Activated T-cell treated with anti-CD3 and anti-CD28 coated beads, Interleukin-2, amount 50 U/mL, for 24 hours (primary cell): ENCODE data around the gene ZBTB24.

Experiments
- DNase-seq: peaks from one replicate; pipeline ENCODE4 v3.0.0-alpha.2; 2020
- H3K27ac Mint-ChIP-seq: 2 replicates; pipeline ENCODE4 v1.8.0; 2020; ENCODE audit warnings: mild to moderate bottlenecking, mixed read lengths
- H3K27me3 Mint-ChIP-seq: 2 replicates; pipeline ENCODE4 v1.8.0; 2020; ENCODE audit warnings: mixed read lengths
- H3K36me3 Mint-ChIP-seq: 2 replicates; pipeline ENCODE4 v1.8.0; 2020; ENCODE audit warnings: low read depth, mixed read lengths
- H3K4me1 Mint-ChIP-seq: 2 replicates; pipeline ENCODE4 v1.8.0; 2020; ENCODE audit warnings: low read depth, mixed read lengths
- H3K4me3 Mint-ChIP-seq: 2 replicates; pipeline ENCODE4 v1.8.0; 2020; ENCODE audit warnings: mild to moderate bottlenecking, moderate library complexity, mixed read lengths
- H3K9me3 Mint-ChIP-seq: 2 replicates; pipeline ENCODE4 v1.8.0; 2020; ENCODE audit warnings: mixed read lengths

Gene ZBTB24

DNA sequence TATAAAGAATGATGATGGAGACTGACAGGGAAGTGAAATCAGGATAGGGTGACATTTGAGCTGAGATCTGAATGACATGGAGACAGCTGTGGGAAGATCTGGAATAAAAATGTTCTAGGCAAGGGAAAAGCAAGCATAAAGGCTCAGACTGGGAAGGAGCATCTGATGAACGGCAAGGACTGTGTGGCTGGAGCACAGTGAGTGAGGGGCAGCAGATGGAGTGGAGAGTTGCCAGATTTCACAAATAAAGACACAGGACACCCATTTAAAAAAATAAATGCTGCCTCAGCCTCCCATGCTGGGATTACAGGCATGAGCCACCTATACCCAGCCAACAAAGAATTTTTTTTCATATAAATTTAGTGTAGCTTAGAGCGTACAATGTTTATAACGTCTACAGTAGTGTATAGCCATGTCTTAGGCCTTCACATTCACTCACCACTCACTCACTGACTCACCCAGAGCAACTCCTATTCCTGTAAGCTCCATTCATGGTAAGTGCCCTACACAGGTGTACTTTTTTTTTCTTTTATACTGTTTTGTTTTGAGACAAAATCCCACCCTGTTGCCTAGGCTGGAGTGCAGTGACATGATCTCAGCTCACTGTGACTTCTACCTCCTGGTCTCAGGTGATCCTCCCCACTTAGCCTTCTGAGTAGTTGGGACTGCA lies 2.4 kb upstream of the ZBTB24 start:
- Mint-ChIP-seq H3K27me3 (no peaks in the 10 kb centered on the region), H3K36me3 (peaks cover 22% of the 10 kb centered on the region), H3K9me3 (no peaks in the 10 kb centered on the region), H3K4me3 (no peak overlapping the region), H3K27ac (peak overlapping the region; percentile 35), H3K4me1 (peaks cover 40% of the 10 kb centered on the region)
- no peak for DNase-seq

DNA sequence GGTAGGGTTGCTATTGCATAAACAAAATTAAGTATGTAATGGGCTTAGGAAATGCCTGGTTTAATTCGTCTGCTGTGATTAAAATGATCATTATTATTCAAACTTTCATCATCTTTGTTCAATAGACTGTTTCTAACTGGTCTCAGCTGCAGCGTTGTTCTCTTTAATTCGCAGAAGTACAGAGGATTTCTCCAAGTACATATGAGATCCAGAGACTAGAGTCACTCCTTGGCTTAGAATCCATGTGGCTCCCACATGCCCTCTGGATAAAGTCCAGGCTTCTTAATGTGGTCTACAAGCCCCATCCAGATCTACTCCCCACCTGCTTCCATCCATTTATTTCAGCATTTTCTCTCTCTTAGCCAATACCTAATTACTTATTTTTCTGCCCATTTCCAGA lies 1.1 kb upstream of the ZBTB24 start:
- peaks cover 44% of the 10 kb centered on the region for H3K4me1 Mint-ChIP-seq
- DNase-seq: no peak
- H3K4me3 Mint-ChIP-seq: peak overlapping the region; percentile 74
- no peaks in the 10 kb centered on the region for H3K27me3 Mint-ChIP-seq
- peaks cover 32% of the 10 kb centered on the region for H3K36me3 Mint-ChIP-seq
- no peaks in the 10 kb centered on the region for H3K9me3 Mint-ChIP-seq
- no peak overlapping the region for H3K27ac Mint-ChIP-seq

DNA sequence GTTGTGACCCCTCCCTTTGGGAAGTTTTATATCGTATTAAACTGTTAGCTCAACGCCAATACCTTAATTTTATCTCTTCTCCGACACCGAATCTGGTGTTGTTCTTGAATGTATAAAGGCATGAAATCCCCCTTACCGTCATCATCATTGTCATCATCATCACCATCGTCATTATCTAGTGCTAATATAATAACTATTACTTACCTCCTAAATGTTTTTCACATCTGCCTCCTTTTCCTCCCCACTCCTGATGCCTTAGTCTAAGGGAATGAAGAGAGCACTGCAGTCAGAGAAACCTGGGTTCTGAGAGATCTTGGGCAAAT lies 677 bp upstream of the ZBTB24 start:
- peak overlapping the region; percentile 74 for H3K4me3 Mint-ChIP-seq
- no peaks in the 10 kb centered on the region for H3K9me3 Mint-ChIP-seq
- peaks cover 37% of the 10 kb centered on the region for H3K36me3 Mint-ChIP-seq
- H3K4me1 Mint-ChIP-seq: peaks cover 48% of the 10 kb centered on the region
- peak overlapping the region; percentile 42 for H3K27ac Mint-ChIP-seq
- no peaks in the 10 kb centered on the region for H3K27me3 Mint-ChIP-seq
- DNase-seq: no peak

DNA sequence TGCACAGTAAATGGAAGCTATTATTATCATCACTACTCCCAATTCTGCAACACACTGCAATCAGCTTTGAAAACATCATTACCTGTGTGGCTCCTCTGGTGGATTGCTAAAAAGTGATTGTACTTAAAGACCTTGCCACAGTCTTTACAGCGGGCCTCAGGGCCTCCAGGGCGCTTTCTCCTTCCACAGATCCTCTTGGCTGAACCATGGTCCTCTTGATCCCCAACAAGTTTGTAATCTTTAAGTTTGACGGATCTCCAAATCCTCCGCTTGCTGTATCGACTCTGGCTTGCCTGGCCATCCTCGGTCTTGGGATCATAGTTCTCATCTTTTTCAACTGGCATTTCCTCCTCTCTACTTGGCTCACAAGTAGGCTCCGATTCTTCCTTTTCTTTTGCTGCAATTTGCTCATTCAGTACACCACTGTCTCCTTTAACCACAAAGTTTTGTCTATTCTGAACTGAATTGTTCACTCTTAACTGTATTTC lies 2.0 kb downstream of the ZBTB24 start:
- peaks cover 70% of the 10 kb centered on the region for H3K4me1 Mint-ChIP-seq
- H3K36me3 Mint-ChIP-seq: peaks cover 63% of the 10 kb centered on the region

DNA sequence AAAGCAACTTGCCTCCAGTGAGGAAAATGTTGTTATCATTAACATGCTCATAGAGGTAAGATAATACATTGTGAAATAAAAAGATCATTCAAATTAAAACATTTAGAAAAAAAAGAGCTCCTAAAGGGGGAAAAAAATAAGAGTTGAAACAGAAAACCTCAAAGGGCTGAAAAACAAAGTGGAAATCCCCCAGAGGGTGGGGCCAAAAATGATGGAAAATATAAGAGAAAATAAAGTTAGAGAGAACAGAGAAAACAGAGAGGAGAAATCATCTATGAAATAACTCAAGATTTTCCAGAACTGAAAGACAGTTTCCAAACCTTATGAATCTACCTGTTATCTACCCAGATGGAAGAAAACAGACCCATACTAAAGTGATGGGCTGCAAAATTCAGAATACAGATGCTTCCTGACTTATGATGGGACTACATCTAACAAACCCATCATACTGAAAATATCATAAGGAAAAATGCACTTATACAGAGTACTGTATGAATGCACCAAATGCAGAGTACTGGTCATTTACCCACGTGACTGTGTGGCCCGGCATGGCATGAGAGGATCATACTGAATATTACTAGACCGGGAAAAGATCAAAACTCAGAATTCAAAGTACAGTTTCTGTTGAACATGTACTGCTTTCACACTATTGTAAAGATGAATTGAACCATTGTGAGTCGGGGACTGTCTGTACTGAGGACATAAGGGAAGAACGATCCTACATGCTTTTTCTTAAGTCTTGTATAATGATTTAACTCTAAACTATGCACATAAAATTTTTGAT lies 4.0 kb downstream of the ZBTB24 start:
- H3K9me3 Mint-ChIP-seq: no peaks in the 10 kb centered on the region
- peaks cover 83% of the 10 kb centered on the region for H3K36me3 Mint-ChIP-seq
- H3K27ac Mint-ChIP-seq: peak overlapping the region; percentile 87
- H3K4me1 Mint-ChIP-seq: peaks cover 73% of the 10 kb centered on the region
- peak overlapping the region; percentile 94 for H3K4me3 Mint-ChIP-seq
- H3K27me3 Mint-ChIP-seq: no peaks in the 10 kb centered on the region
- DNase-seq: no peak

More for the DNA sequence above, 2.0 kb downstream of the ZBTB24 start:
- Mint-ChIP-seq H3K27me3 (no peaks in the 10 kb centered on the region), H3K9me3 (no peaks in the 10 kb centered on the region), H3K27ac (peak overlapping the region; percentile 89), H3K4me3 (peak overlapping the region; percentile 94)
- no peak for DNase-seq

DNA sequence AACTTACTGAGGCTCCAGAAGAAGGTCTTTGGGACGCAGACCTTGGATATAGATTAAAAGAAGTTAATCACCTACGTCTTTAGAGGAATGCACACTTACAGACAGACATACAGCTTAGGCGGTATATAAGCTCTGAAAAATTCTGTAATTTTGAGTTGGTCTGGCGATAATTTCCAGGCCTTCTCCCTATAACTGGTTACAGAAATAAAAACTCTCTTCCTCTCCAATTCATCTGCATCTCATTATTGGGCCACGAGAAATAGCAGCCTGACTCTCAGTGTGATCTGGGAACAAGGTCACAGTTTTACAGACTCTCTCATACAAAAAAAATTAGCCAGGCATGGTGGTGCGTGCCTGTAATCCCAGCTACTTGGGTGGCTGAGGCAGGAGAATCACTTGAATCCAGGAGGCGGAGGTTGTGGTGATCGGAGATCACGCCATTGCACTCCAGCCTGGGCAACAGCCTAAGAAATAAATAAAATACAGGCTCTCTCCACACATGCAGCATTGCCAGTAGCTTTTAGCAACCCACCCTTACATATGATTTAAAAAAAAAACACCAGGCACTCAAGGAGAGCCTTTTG lies 4.7 kb downstream of the ZBTB24 start:
- Mint-ChIP-seq H3K27me3 (no peaks in the 10 kb centered on the region), H3K9me3 (no peaks in the 10 kb centered on the region), H3K27ac (peak overlapping the region; percentile 87), H3K4me1 (peaks cover 74% of the 10 kb centered on the region), H3K36me3 (peaks cover 91% of the 10 kb centered on the region), H3K4me3 (peak overlapping the region; percentile 94)
- DNase-seq: no peak

DNA sequence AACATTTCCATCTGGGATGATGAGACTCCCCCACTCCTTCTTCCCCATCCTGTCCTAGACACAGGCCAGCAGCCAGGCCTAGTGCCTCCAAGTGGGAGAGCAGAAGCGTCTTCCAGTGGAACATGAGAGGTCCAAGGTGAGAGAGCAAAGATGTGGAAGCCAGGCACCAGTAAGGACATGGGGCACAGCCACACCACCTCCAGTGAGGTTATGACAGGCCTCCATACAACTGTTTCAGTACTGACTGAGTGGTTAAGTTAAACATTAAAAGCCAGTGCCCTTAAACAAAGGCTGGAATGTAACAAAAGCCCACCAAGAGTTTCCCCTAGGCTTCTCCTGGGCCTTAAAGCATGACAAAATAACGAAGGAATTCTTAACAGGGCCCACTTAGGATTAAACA lies 5.3 kb downstream of the ZBTB24 start:
- Mint-ChIP-seq H3K4me1 (peaks cover 79% of the 10 kb centered on the region), H3K36me3 (peaks cover 96% of the 10 kb centered on the region), H3K9me3 (no peaks in the 10 kb centered on the region), H3K4me3 (peak overlapping the region; percentile 94), H3K27ac (peak overlapping the region; percentile 87), H3K27me3 (no peaks in the 10 kb centered on the region)
- DNase-seq: no peak

DNA sequence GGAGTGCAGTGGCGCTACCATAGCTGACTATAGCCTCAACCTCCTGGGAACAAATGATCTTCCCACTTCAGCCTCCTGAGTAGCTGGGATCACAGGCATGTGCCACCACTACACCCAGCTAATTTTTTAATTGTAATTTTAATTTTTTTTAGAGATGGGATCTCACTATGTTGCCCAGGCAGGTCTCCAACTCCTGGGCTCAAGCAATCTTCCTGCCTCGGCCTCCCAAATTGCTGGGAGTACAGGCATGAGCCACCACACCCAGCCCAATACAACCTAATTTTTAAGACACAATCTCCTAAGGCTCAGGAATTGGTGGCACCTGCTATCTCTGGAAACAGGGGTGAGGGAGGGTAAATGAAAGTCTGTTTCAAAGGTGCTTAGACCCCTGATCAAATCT lies 5.8 kb downstream of the ZBTB24 start:
- H3K36me3 Mint-ChIP-seq: peaks cover 98% of the 10 kb centered on the region
- H3K9me3 Mint-ChIP-seq: no peaks in the 10 kb centered on the region
- no peak for DNase-seq
- no peaks in the 10 kb centered on the region for H3K27me3 Mint-ChIP-seq
- H3K4me1 Mint-ChIP-seq: peaks cover 83% of the 10 kb centered on the region
- peak overlapping the region; percentile 87 for H3K27ac Mint-ChIP-seq
- peak overlapping the region; percentile 94 for H3K4me3 Mint-ChIP-seq

DNA sequence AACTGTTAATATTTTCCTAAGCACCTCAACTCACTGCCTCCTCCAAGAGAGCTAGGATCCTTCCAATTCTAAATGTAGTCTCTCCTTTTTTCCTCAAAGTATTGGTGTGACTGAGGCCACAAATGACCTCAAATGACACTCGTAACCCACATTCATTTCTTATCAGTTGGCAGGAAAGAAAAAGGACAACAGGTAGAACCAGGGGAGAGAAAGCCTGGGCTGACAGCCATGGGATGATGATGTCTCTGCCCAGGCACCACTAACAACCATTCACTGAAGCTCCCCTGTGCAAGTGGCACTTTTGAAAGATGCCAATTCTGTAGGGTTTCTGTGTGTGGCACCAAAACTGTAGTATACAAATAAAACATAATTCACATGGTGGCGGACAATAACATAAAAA lies 7.4 kb downstream of the ZBTB24 start:
- peaks cover 85% of the 10 kb centered on the region for H3K4me1 Mint-ChIP-seq
- H3K36me3 Mint-ChIP-seq: peaks cover 98% of the 10 kb centered on the region
- peak overlapping the region; percentile 88 for H3K27ac Mint-ChIP-seq
- H3K4me3 Mint-ChIP-seq: no peak overlapping the region
- no peaks in the 10 kb centered on the region for H3K9me3 Mint-ChIP-seq
- DNase-seq: no peak
- no peaks in the 10 kb centered on the region for H3K27me3 Mint-ChIP-seq

DNA sequence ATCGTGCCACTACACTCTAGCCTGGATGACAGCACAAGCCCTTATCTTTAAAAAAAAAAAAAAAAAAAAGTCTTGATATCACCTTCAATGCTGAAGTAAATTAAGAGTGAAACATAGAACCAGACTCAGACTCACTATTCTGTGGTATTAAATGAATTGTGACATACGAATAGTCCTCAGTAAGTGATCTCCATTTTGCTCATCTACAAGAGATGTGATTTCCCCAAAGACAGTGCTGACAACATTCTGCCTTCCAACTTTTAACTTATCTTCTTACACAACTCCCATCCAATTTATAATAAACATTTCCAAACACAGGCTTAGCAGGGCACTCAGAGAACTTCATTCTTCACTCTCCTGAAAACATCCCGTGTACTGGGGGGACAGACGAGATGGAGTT lies 8.0 kb downstream of the ZBTB24 start:
- Mint-ChIP-seq H3K4me3 (peak overlapping the region; percentile 23), H3K27me3 (no peaks in the 10 kb centered on the region), H3K9me3 (no peaks in the 10 kb centered on the region), H3K4me1 (peaks cover 85% of the 10 kb centered on the region), H3K27ac (peak overlapping the region; percentile 88), H3K36me3 (peaks cover 98% of the 10 kb centered on the region)
- no peak for DNase-seq

DNA sequence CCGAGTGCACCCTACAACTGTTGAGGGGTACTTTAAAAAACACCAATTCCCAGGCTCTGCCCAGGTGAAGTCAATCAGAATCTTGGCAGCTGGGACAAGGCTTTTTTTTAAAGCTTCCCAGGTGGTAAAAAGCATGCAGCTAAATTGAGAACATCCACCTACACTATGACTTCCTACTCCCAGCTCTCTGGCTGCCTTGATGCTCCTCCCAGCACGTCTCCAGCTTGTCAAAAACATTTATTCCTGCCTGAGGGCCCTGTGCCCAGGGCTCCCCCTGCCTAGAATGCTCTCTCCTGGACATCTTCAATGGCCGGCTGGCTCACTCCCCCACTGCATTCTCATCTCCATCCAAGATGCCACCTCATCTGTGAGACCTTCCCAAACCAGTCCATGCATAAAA lies 9.9 kb downstream of the ZBTB24 start:
- Mint-ChIP-seq H3K4me3 (peak overlapping the region; percentile 10), H3K27me3 (no peaks in the 10 kb centered on the region), H3K27ac (peak overlapping the region; percentile 75), H3K9me3 (no peaks in the 10 kb centered on the region), H3K4me1 (peaks cover 81% of the 10 kb centered on the region), H3K36me3 (peaks cover 100% of the 10 kb centered on the region)
- DNase-seq: no peak

DNA sequence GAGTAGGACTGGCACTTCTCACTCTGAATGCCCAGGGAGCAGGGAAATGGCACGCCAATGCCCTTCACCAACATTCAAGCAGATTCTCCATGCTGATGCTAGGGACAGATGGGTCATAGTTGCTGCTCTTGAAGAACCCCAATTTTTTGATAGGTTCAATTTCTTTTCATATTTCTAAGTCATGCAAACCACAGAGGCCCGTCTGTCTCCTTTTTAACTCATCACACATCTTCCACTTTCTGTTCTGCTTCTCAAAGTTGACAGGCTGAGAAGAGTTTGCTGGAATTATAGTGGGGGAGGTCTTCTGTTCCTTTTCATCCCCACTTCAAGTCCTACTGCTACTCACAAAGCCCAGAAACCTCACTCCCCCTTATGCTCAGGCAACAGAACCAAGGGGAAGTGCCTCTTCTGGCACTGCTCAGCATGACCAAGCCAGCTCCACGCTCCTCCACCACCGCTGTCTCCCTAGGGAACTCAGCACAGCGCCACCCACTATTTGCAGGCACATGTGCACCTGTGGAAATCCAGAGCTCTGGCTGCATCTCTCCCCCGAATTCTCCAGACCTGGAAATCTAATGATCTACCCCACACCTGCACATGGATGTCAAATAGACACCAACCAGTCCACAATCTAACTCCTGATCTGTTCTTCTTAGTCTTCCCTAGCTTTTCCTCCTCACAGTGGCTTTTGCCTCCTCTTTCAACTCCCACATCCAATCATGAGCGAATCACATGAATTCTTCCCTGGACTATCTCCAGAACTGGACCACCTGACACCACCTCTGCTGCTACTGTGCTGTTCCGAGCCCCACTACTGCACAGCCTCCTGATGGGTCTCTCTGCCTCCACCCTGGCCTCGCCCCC lies 10.7 kb downstream of the ZBTB24 start:
- Mint-ChIP-seq H3K27me3 (no peaks in the 10 kb centered on the region), H3K36me3 (peaks cover 100% of the 10 kb centered on the region), H3K9me3 (no peaks in the 10 kb centered on the region), H3K27ac (peak overlapping the region; percentile 75), H3K4me1 (peaks cover 79% of the 10 kb centered on the region), H3K4me3 (no peak overlapping the region)
- no peak for DNase-seq

DNA sequence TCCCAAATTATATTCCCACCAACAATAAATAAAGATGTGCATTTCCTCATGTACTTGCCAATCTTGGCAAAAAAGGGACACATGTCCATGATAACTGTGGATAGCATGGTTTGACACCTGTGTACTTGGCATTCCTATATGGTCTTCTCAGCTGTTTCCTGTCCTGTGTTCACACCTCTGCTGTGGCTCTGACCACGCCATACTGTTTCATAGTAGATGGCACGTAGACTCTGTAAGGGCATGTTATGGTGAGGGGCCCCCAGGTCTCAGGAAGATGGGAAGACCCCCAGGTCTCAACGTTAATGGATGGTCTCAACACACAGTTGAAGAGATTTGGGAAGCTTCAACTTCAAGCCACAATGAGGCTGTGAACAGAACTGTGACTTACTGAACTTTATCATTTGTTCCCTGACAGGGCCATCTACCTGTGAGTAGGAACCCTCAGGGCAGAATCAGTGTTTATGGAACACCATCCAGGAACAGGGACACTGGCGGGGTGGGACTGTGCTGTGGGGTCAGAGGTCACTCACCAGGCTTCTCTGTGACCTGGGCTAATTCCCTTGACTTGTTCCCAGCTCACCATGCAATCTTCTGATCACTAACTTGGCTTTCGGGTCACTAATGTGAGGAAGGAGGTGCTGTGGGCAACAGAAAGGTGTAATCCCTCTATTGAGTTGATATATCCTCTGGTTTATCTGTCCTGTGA lies 11.8 kb downstream of the ZBTB24 start:
- Mint-ChIP-seq H3K36me3 (peaks cover 100% of the 10 kb centered on the region), H3K4me1 (peaks cover 76% of the 10 kb centered on the region), H3K9me3 (no peaks in the 10 kb centered on the region), H3K27ac (peak overlapping the region; percentile 75), H3K27me3 (no peaks in the 10 kb centered on the region), H3K4me3 (no peak overlapping the region)
- no peak for DNase-seq
